Pons (tissue), 1 donor: ENCODE measurements around the gene ADARB1.

ENCODE experiments used
- DNase-seq: peaks from one replicate; pipeline ENCODE4 v3.0.0-alpha.2; 2016; ENCODE audit warnings: low spot score

ADARB1 gene

GRCh38 chr21:45265721-45266517 is 191.5 kb downstream of the ADARB1 start:
- DNase-seq, result no peak

- DNase-seq, result no peak
Observed at GRCh38 chr21:45266518-45267389, 192.4 kb downstream of the ADARB1 start.

GRCh38 chr21:45267390-45267760 is 193.0 kb downstream of the ADARB1 start:
- no peak for DNase-seq

GRCh38 chr21:45269861-45270260 is 195.5 kb downstream of the ADARB1 start:
- DNase-seq, result no peak

- no peak for DNase-seq
Observed at GRCh38 chr21:45270306-45270821, 196.0 kb downstream of the ADARB1 start.
